DMS53 treated with DMSO at 0.1 percent for 48 hours (cell line): ENCODE data around the gene KRT78.
"Not testable (repeated sequence)": the region's sequence is repeated elsewhere in the genome, so short reads cannot be mapped to it uniquely, and the experiment has no call there.

ENCODE experiments used
- DNase-seq: peaks from one replicate; lab custom pipeline; 2025; ENCODE audit not compliant: unreplicated experiment; lab: John Stamatoyannopoulos, UW

Gene KRT78

GRCh38 chr12:52872644-52873389 is 24.0 kb upstream of the KRT78 start:
- DNase-seq: no peak

- no peak for DNase-seq
Measured at GRCh38 chr12:52871291-52872039, 22.7 kb upstream of the KRT78 start.

GRCh38 chr12:52870361-52871290 is 21.8 kb upstream of the KRT78 start:
- DNase-seq: no peak

- DNase-seq: no peak
Measured at GRCh38 chr12:52867642-52868041, 18.8 kb upstream of the KRT78 start.

GRCh38 chr12:52867152-52867551 is 18.4 kb upstream of the KRT78 start:
- DNase-seq: no peak

GRCh38 chr12:52865090-52865944 is 16.5 kb upstream of the KRT78 start:
- peak; percentile 79 for DNase-seq

- no peak for DNase-seq
Measured at GRCh38 chr12:52862023-52862422, 13.2 kb upstream of the KRT78 start.

GRCh38 chr12:52861511-52861910 is 12.7 kb upstream of the KRT78 start:
- DNase-seq: no peak

- DNase-seq: no peak
Measured at GRCh38 chr12:52860102-52860823, 11.5 kb upstream of the KRT78 start.

- no peak for DNase-seq
Measured at GRCh38 chr12:52857500-52857899, 8.7 kb upstream of the KRT78 start.

- no peak for DNase-seq
Measured at GRCh38 chr12:52856787-52857186, 8.0 kb upstream of the KRT78 start.

- DNase-seq: not testable (repeated sequence)
Measured at GRCh38 chr12:52856077-52856476, 7.3 kb upstream of the KRT78 start.

- DNase-seq: no peak
Measured at GRCh38 chr12:52851787-52852186, 3.0 kb upstream of the KRT78 start.

- DNase-seq: no peak
Measured at GRCh38 chr12:52850681-52851080, 1.9 kb upstream of the KRT78 start.

- no peak for DNase-seq
Measured at GRCh38 chr12:52849511-52849910, 717 bp upstream of the KRT78 start.

GRCh38 chr12:52847335-52848102 is 1.3 kb downstream of the KRT78 start:
- no peak for DNase-seq

- DNase-seq: no peak
Measured at GRCh38 chr12:52846356-52846970, 2.3 kb downstream of the KRT78 start.

- no peak for DNase-seq
Measured at GRCh38 chr12:52845946-52846345, 2.8 kb downstream of the KRT78 start.

GRCh38 chr12:52844386-52844785 is 4.4 kb downstream of the KRT78 start:
- DNase-seq: no peak
